ENCODE results near the gene KIAA2012. TPM values are rescaled to one million over a fixed set of nuclear protein-coding genes. Genes with fewer than 3 reads are reported as not detected.
A peak's percentile ranks its signal among the peaks of the same experiment; 100 is the strongest.

Gene KIAA2012
- total RNA-seq, 1 donor from 2014 or later, result 0.11 TPM

GRCh38 chr2:202102425-202103000 is 29.5 kb downstream of the KIAA2012 start:
- Histone ChIP-seq H3K9me3 (no peaks in the 10 kb centered on the region), H3K27me3 (no peaks in the 10 kb centered on the region), H3K27ac (no peak overlapping the region), H3K36me3 (no peaks in the 10 kb centered on the region), H3K4me1 (no peaks in the 10 kb centered on the region), H3K4me3 (no peak overlapping the region)
- intact Hi-C loops (cut with DNase I), result no loop called here
- no peak for DNase-seq (ENCODE audit: low spot score in 2 of 2)
- TF ChIP-seq CTCF (IDR thresholded peaks at IDR 0.05), result no peak

- intact Hi-C loops (cut with DNase I), result no loop called here
- no peak overlapping the region for H3K4me3 ChIP-seq
- DNase-seq (ENCODE audit: low spot score in 2 of 2), result no peak
Observed at GRCh38 chr2:202104286-202104870, 31.3 kb downstream of the KIAA2012 start.

GRCh38 chr2:202105025-202105424 is 32.0 kb downstream of the KIAA2012 start:
- H3K9me3 ChIP-seq, result no peaks in the 10 kb centered on the region
- no peak for TF ChIP-seq CTCF (IDR thresholded peaks at IDR 0.05)
- intact Hi-C loops (cut with DNase I), result no loop called here
- no peak overlapping the region for H3K4me3 ChIP-seq
- H3K27ac ChIP-seq, result no peak overlapping the region
- H3K27me3 ChIP-seq, result no peaks in the 10 kb centered on the region
- H3K36me3 ChIP-seq, result no peaks in the 10 kb centered on the region
- H3K4me1 ChIP-seq, result no peaks in the 10 kb centered on the region
- DNase-seq (ENCODE audit: low spot score in 2 of 2), result no peak

More at GRCh38 chr2:202104286-202104870, 31.3 kb downstream of the KIAA2012 start:
- Histone ChIP-seq H3K9me3 (no peaks in the 10 kb centered on the region), H3K36me3 (no peaks in the 10 kb centered on the region), H3K27ac (no peak overlapping the region), H3K4me1 (no peaks in the 10 kb centered on the region), H3K27me3 (no peaks in the 10 kb centered on the region)
- TF ChIP-seq CTCF (IDR thresholded peaks at IDR 0.05), result peak; percentile 9 to 21 (median 11)

- intact Hi-C loops (cut with DNase I), result no loop called here
Observed at GRCh38 chr2:202108345-202108744, 35.3 kb downstream of the KIAA2012 start.

GRCh38 chr2:202109139-202109736 is 36.2 kb downstream of the KIAA2012 start:
- H3K27ac ChIP-seq, result no peak overlapping the region
- no peak for TF ChIP-seq CTCF (IDR thresholded peaks at IDR 0.05)
- no peaks in the 10 kb centered on the region for H3K4me1 ChIP-seq
- no peaks in the 10 kb centered on the region for H3K36me3 ChIP-seq
- no peak overlapping the region for H3K4me3 ChIP-seq
- no peaks in the 10 kb centered on the region for H3K27me3 ChIP-seq
- intact Hi-C loops (cut with DNase I), result no loop called here
- DNase-seq (ENCODE audit: low spot score in 2 of 2), result no peak
- H3K9me3 ChIP-seq, result no peaks in the 10 kb centered on the region

More at GRCh38 chr2:202108345-202108744, 35.3 kb downstream of the KIAA2012 start:
- Histone ChIP-seq H3K9me3 (no peaks in the 10 kb centered on the region), H3K27ac (no peak overlapping the region), H3K36me3 (no peaks in the 10 kb centered on the region), H3K4me1 (no peaks in the 10 kb centered on the region), H3K27me3 (no peaks in the 10 kb centered on the region), H3K4me3 (no peak overlapping the region)
- DNase-seq (ENCODE audit: low spot score in 2 of 2), result no peak
- no peak for TF ChIP-seq CTCF (IDR thresholded peaks at IDR 0.05)
